SK-N-SH treated with all-trans-retinoic acid at 6 μM for 48 hours (cell line): ENCODE measurements around the gene RFX3.

Source experiments
- ATAC-seq: fragments of 200-7000 bp; cut with Tn5 transposase; 3 replicates; pipeline ENCODE4 v1.9.1; 2020; ENCODE audit warnings: mild to moderate bottlenecking, moderate library complexity
- ARNTL ChIP-seq: fragments of 450-650 bp; formaldehyde crosslinking; IDR thresholded peaks from 2 replicates; pipeline ENCODE4 v1.5.0; 2020; ENCODE audit warnings: low read depth, mild to moderate bottlenecking, moderate library complexity, borderline replicate concordance
- CREB5 ChIP-seq: fragments of 250-450 bp; sonication (Bioruptor Pico); IDR thresholded peaks from 2 replicates; pipeline ENCODE4 v1.5.1; 2020; ENCODE audit warnings: low read depth, mild to moderate bottlenecking, moderate library complexity
- CSDC2 ChIP-seq: fragments of 250-450 bp; sonication (Bioruptor Pico); IDR thresholded peaks from 2 replicates; pipeline ENCODE4 v1.5.0; 2020; ENCODE audit warnings: mild to moderate bottlenecking, moderate library complexity
- CSRNP3 ChIP-seq: fragments of 250-450 bp; sonication (Bioruptor Pico); IDR thresholded peaks from 2 replicates; pipeline ENCODE4 v1.5.1; 2021; ENCODE audit warnings: mild to moderate bottlenecking, moderate library complexity
- ESRRG ChIP-seq: fragments of 250-450 bp; sonication (Bioruptor Pico); IDR thresholded peaks from 2 replicates; pipeline ENCODE4 v1.6.1; 2021; ENCODE audit warnings: mild to moderate bottlenecking
- GLIS3 ChIP-seq: fragments of 250-450 bp; sonication (Bioruptor Pico); IDR thresholded peaks from 2 replicates; pipeline ENCODE4 v1.5.0; 2020; ENCODE audit warnings: mild to moderate bottlenecking, moderate library complexity
- ISL1 ChIP-seq: fragments of 250-450 bp; sonication (Bioruptor Pico); IDR thresholded peaks from 2 replicates; pipeline ENCODE4 v2.1.2; 2022; ENCODE audit warnings: mild to moderate bottlenecking, moderate library complexity
- OSR1 ChIP-seq: fragments of 250-450 bp; sonication (Bioruptor Pico); IDR thresholded peaks from 2 replicates; pipeline ENCODE4 v1.8.0; 2022; ENCODE audit warnings: moderate library complexity, mild to moderate bottlenecking, inconsistent platforms
- POU6F1 ChIP-seq: fragments of 250-450 bp; sonication (Bioruptor Pico); IDR thresholded peaks from 2 replicates; pipeline ENCODE4 v1.8.0; 2021; ENCODE audit warnings: low read depth, mild to moderate bottlenecking, moderate library complexity, borderline replicate concordance
- PPARA ChIP-seq: fragments of 250-450 bp; sonication (Bioruptor Pico); IDR thresholded peaks from 2 replicates; pipeline ENCODE4 v1.5.0; 2020; ENCODE audit warnings: mild to moderate bottlenecking, borderline replicate concordance
- RARB ChIP-seq: fragments of 250-450 bp; sonication (Bioruptor Pico); IDR thresholded peaks from 2 replicates; pipeline ENCODE4 v1.8.0; 2021; ENCODE audit warnings: mild to moderate bottlenecking, moderate library complexity
- SNAI2 ChIP-seq: fragments of 250-450 bp; sonication (Bioruptor Pico); IDR thresholded peaks from 2 replicates; pipeline ENCODE4 v1.5.0; 2020; ENCODE audit warnings: mild to moderate bottlenecking, moderate library complexity
- TCF4 ChIP-seq: fragments of 250-450 bp; sonication (Bioruptor Pico); IDR thresholded peaks from 2 replicates; pipeline ENCODE4 v1.8.0; 2021; ENCODE audit warnings: mild to moderate bottlenecking, moderate library complexity, borderline replicate concordance
- TOX ChIP-seq: fragments of 250-450 bp; sonication (Bioruptor Pico); IDR thresholded peaks from 2 replicates; pipeline ENCODE4 v1.8.0; 2021; ENCODE audit warnings: mild to moderate bottlenecking, moderate library complexity, borderline replicate concordance
- TSHZ2 ChIP-seq: fragments of 250-450 bp; sonication (Bioruptor Pico); IDR thresholded peaks from 2 replicates; pipeline ENCODE4 v1.5.0; 2020; ENCODE audit warnings: mild to moderate bottlenecking, moderate library complexity
- ZC3H10 ChIP-seq: fragments of 250-450 bp; sonication (Bioruptor Pico); IDR thresholded peaks from 2 replicates; pipeline ENCODE4 v1.5.1; 2021; ENCODE audit warnings: mild to moderate bottlenecking, moderate library complexity
- ZFP3 ChIP-seq: fragments of 250-450 bp; sonication (Bioruptor Pico); IDR thresholded peaks from 2 replicates; pipeline ENCODE4 v1.5.0; 2020; ENCODE audit warnings: mild to moderate bottlenecking, moderate library complexity
- ZFP30 ChIP-seq: fragments of 450-650 bp; formaldehyde crosslinking; IDR thresholded peaks from 2 replicates; pipeline ENCODE4 v1.5.0; 2022; ENCODE audit warnings: mild to moderate bottlenecking, moderate library complexity
- ZNF565 ChIP-seq: fragments of 450-650 bp; formaldehyde crosslinking; conservative IDR thresholded peaks from 2 replicates; pipeline ENCODE4 v1.5.0; 2020; ENCODE audit warnings: low read depth, mild to moderate bottlenecking, moderate library complexity
- ZNF70 ChIP-seq: fragments of 450-650 bp; formaldehyde crosslinking; IDR thresholded peaks from 2 replicates; pipeline ENCODE4 v1.5.0; 2020; ENCODE audit warnings: mild to moderate bottlenecking, moderate library complexity
- ZNF8 ChIP-seq: fragments of 450-650 bp; formaldehyde crosslinking; IDR thresholded peaks from 2 replicates; pipeline ENCODE4 v1.5.0; 2020; ENCODE audit warnings: mild to moderate bottlenecking, moderate library complexity

Gene RFX3

GRCh38 chr9:3419893-3420292 lies 105.9 kb downstream of the RFX3 start:
- TF ChIP-seq SNAI2 (CRISPR knock-in tag) (no peak), ZC3H10 (no peak), POU6F1 (no peak), ZNF565 (CRISPR knock-in tag) (no peak), RARB (no peak), ISL1 (CRISPR knock-in tag) (no peak), CREB5 (no peak), PPARA (CRISPR knock-in tag) (no peak), ZNF8 (CRISPR knock-in tag) (no peak), OSR1 (CRISPR knock-in tag) (no peak), CSRNP3 (no peak), TOX (CRISPR knock-in tag) (no peak), GLIS3 (CRISPR knock-in tag) (no peak)

GRCh38 chr9:3415906-3416305 lies 109.9 kb downstream of the RFX3 start:
- no peak for TF ChIP-seq ZFP30
- TF ChIP-seq TCF4 (CRISPR knock-in tag) = no peak
- no peak for TF ChIP-seq GLIS3 (CRISPR knock-in tag)
- no peak for TF ChIP-seq ISL1 (CRISPR knock-in tag)
- TF ChIP-seq ZC3H10 = no peak
- ATAC-seq = no peak

More at GRCh38 chr9:3419893-3420292, 105.9 kb downstream of the RFX3 start:
- no peak for ATAC-seq

GRCh38 chr9:3413984-3414383 lies 111.8 kb downstream of the RFX3 start:
- no peak for ATAC-seq
- TF ChIP-seq ZFP3 (CRISPR knock-in tag) = no peak
- TF ChIP-seq ESRRG (CRISPR knock-in tag) = no peak
- no peak for TF ChIP-seq GLIS3 (CRISPR knock-in tag)
- TF ChIP-seq ZNF70 (CRISPR knock-in tag) = no peak
- TF ChIP-seq TSHZ2 (CRISPR knock-in tag) = no peak
- TF ChIP-seq ARNTL (CRISPR knock-in tag) = no peak
- TF ChIP-seq CSDC2 (CRISPR knock-in tag) = no peak
- TF ChIP-seq TOX (CRISPR knock-in tag) = no peak
- no peak for TF ChIP-seq TCF4 (CRISPR knock-in tag)

GRCh38 chr9:3410461-3410860 lies 115.3 kb downstream of the RFX3 start:
- no peak for TF ChIP-seq ZNF70 (CRISPR knock-in tag)
- no peak for TF ChIP-seq PPARA (CRISPR knock-in tag)
- TF ChIP-seq ZNF8 (CRISPR knock-in tag) = no peak
- TF ChIP-seq TSHZ2 (CRISPR knock-in tag) = no peak
- TF ChIP-seq GLIS3 (CRISPR knock-in tag) = no peak
- no peak for TF ChIP-seq ESRRG (CRISPR knock-in tag)
- TF ChIP-seq ZC3H10 = no peak
- no peak for TF ChIP-seq RARB
- TF ChIP-seq ZNF565 (CRISPR knock-in tag) = no peak
- TF ChIP-seq TCF4 (CRISPR knock-in tag) = no peak
- TF ChIP-seq CSDC2 (CRISPR knock-in tag) = no peak
- ATAC-seq = no peak
